ENCODE measurements around the gene HS6ST3. TPM values are rescaled to one million over a fixed set of nuclear protein-coding genes. Genes with fewer than 3 reads are reported as not detected.
A peak's percentile ranks its signal among the peaks of the same experiment; 100 is the strongest.

The HS6ST3 gene
- total RNA-seq, 1 donor from 2014 or later: 0.26 TPM

- no peak overlapping the region for H3K27ac Mint-ChIP-seq (ENCODE audit: unreplicated experiment)
- TF ChIP-seq CTCF (conservative IDR thresholded peaks at IDR 0.05): no peak
- peaks cover 12% of the 10 kb centered on the region for H3K9me3 Mint-ChIP-seq
- H3K36me3 Mint-ChIP-seq (ENCODE audit: low read depth): peaks cover 10% of the 10 kb centered on the region
- no peaks in the 10 kb centered on the region for H3K27me3 Mint-ChIP-seq (ENCODE audit: low read depth)
- DNase-seq (ENCODE audit: low read depth, low spot score): no peak
- no peaks in the 10 kb centered on the region for H3K4me1 Mint-ChIP-seq
- H3K4me3 Mint-ChIP-seq: no peak overlapping the region
These were observed 720.2 kb downstream of the HS6ST3 start for GRCh38 chr13:96810104-96810503.

- H3K9me3 Mint-ChIP-seq: peaks cover 14% of the 10 kb centered on the region
- H3K4me3 Mint-ChIP-seq: no peak overlapping the region
- no peaks in the 10 kb centered on the region for H3K4me1 Mint-ChIP-seq
- TF ChIP-seq CTCF (conservative IDR thresholded peaks at IDR 0.05): no peak
- DNase-seq (ENCODE audit: low read depth, low spot score): no peak
- no peaks in the 10 kb centered on the region for H3K27me3 Mint-ChIP-seq (ENCODE audit: low read depth)
- H3K27ac Mint-ChIP-seq (ENCODE audit: unreplicated experiment): no peak overlapping the region
- H3K36me3 Mint-ChIP-seq (ENCODE audit: low read depth): peaks cover 13% of the 10 kb centered on the region
These were observed 721.1 kb downstream of the HS6ST3 start for GRCh38 chr13:96811049-96811448.

- DNase-seq (ENCODE audit: low read depth, low spot score): no peak
- no peak overlapping the region for H3K27ac Mint-ChIP-seq (ENCODE audit: unreplicated experiment)
- no peak for TF ChIP-seq CTCF (conservative IDR thresholded peaks at IDR 0.05)
- H3K4me1 Mint-ChIP-seq: no peaks in the 10 kb centered on the region
- peaks cover 13% of the 10 kb centered on the region for H3K36me3 Mint-ChIP-seq (ENCODE audit: low read depth)
- H3K27me3 Mint-ChIP-seq (ENCODE audit: low read depth): no peaks in the 10 kb centered on the region
- no peak overlapping the region for H3K4me3 Mint-ChIP-seq
- H3K9me3 Mint-ChIP-seq: peaks cover 14% of the 10 kb centered on the region
These were observed 726.4 kb downstream of the HS6ST3 start for GRCh38 chr13:96816261-96816660.

- no peak for TF ChIP-seq CTCF (conservative IDR thresholded peaks at IDR 0.05)
- Mint-ChIP-seq H3K36me3 (ENCODE audit: low read depth) (peaks cover 13% of the 10 kb centered on the region), H3K4me3 (no peak overlapping the region), H3K4me1 (no peaks in the 10 kb centered on the region), H3K27ac (ENCODE audit: unreplicated experiment) (no peak overlapping the region), H3K27me3 (ENCODE audit: low read depth) (no peaks in the 10 kb centered on the region), H3K9me3 (peaks cover 14% of the 10 kb centered on the region)
- DNase-seq (ENCODE audit: low read depth, low spot score): no peak
These were observed 727.0 kb downstream of the HS6ST3 start for GRCh38 chr13:96816874-96817273.

- no peak for DNase-seq (ENCODE audit: low read depth, low spot score)
- H3K27ac Mint-ChIP-seq (ENCODE audit: unreplicated experiment): no peak overlapping the region
- peaks cover 13% of the 10 kb centered on the region for H3K36me3 Mint-ChIP-seq (ENCODE audit: low read depth)
- no peaks in the 10 kb centered on the region for H3K4me1 Mint-ChIP-seq
- H3K4me3 Mint-ChIP-seq: no peak overlapping the region
- no peaks in the 10 kb centered on the region for H3K27me3 Mint-ChIP-seq (ENCODE audit: low read depth)
- H3K9me3 Mint-ChIP-seq: peaks cover 14% of the 10 kb centered on the region
- TF ChIP-seq CTCF (conservative IDR thresholded peaks at IDR 0.05): peak; percentile 81
These were observed 727.5 kb downstream of the HS6ST3 start for GRCh38 chr13:96817336-96817941.
